Stimulated activated CD4-positive, alpha-beta T cell treated with anti-CD3 and anti-CD28 coated beads, TNF-alpha, amount 100 ng/mL, for 24 hours (primary cell): Measurements from ENCODE around the gene RERE.

Experiments
- DNase-seq, 3 experiments: peaks; one replicate each; pipeline ENCODE4 v3.0.0-alpha.2; 2020; ENCODE audit warnings: low read depth in 3 of 3

Gene RERE

GRCh38 chr1:8334106-8334851 lies 483.2 kb downstream of the RERE start:
- DNase-seq, result no peak

GRCh38 chr1:8333246-8333987 lies 484.0 kb downstream of the RERE start:
- no peak for DNase-seq

- DNase-seq, result no peak
These were observed 484.6 kb downstream of the RERE start for GRCh38 chr1:8332806-8333205.

- DNase-seq, result no peak
These were observed 486.9 kb downstream of the RERE start for GRCh38 chr1:8330271-8331125.

- no peak for DNase-seq
These were observed 487.6 kb downstream of the RERE start for GRCh38 chr1:8329858-8330257.

GRCh38 chr1:8329439-8329838 lies 488.0 kb downstream of the RERE start:
- no peak for DNase-seq

GRCh38 chr1:8328271-8328670 lies 489.2 kb downstream of the RERE start:
- DNase-seq, result no peak

GRCh38 chr1:8326265-8326664 lies 491.2 kb downstream of the RERE start:
- no peak for DNase-seq

- DNase-seq, result no peak
These were observed 491.7 kb downstream of the RERE start for GRCh38 chr1:8325771-8326170.

GRCh38 chr1:8324176-8324810 lies 493.1 kb downstream of the RERE start:
- DNase-seq, result no peak

GRCh38 chr1:8323706-8324105 lies 493.7 kb downstream of the RERE start:
- no peak for DNase-seq

GRCh38 chr1:8321612-8322011 lies 495.8 kb downstream of the RERE start:
- no peak for DNase-seq

GRCh38 chr1:8318436-8318835 lies 499.0 kb downstream of the RERE start:
- no peak for DNase-seq

- DNase-seq, result peak; percentile 59 to 79 (median 60)
These were observed 499.6 kb downstream of the RERE start, which contains the start of gene SLC45A1 for GRCh38 chr1:8317647-8318381. SLC45A1 (plus strand) TSS chr1:8318114; CDS start chr1:8324330, 6,216 bp downstream.

- DNase-seq, result no peak
These were observed 501.6 kb downstream of the RERE start for GRCh38 chr1:8315573-8316475.

GRCh38 chr1:8314346-8315280 lies 502.8 kb downstream of the RERE start:
- peak in 2 of 3 experiments; percentile 16 to 44 for DNase-seq

GRCh38 chr1:8313231-8313630 lies 504.2 kb downstream of the RERE start:
- no peak for DNase-seq
